SK-N-SH (cell line): Measurements from ENCODE around the gene SPAG5. TPM values are rescaled to one million over a fixed set of nuclear protein-coding genes. Genes with fewer than 3 reads are reported as not detected.

Source experiments
- CTCF ChIA-PET: fragments of 300-600, 350-600 bp; formaldehyde crosslinking; extraction: SDS; loops from one replicate; lab custom pipeline; 2021; lab: Yijun Ruan, JAX
- POLR2A ChIA-PET: fragments of 350-600 bp; sonication (Branson Sonifier 250); formaldehyde crosslinking; extraction: SDS; loops from one replicate; lab custom pipeline; 2020; ENCODE audit warnings: antibody characterized with exemption, inconsistent platforms; lab: Yijun Ruan, JAX
- DNase-seq: peaks from one replicate; pipeline ENCODE4 v3.0.0; 2012
- H2AFZ ChIP-seq: fragments of 200-600 bp; sonication (generic); 2 replicates; pipeline ENCODE4 v1.8.1; 2016; ENCODE audit warnings: antibody characterized with exemption, mild to moderate bottlenecking, low read depth
- H3F3A ChIP-seq: fragments of 200-600 bp; sonication (generic); replicated peaks from 2 replicates; pipeline ENCODE3; 2016; ENCODE audit warnings: antibody characterized with exemption, mild to moderate bottlenecking; ENCODE audit not compliant: insufficient read depth
- H3K27ac ChIP-seq, 2 experiments: fragments of 200-500 bp in 1 of 2; fragments of 200-600 bp in 1 of 2; sonication (Bioruptor generic) in 1 of 2; sonication (generic), shearing (Covaris generic) in 1 of 2; 2 replicates each; pipeline versions ENCODE4 v1.5.1 to v1.6.1; 2014 to 2016; ENCODE audit warnings: low read depth in 2 of 2, inconsistent platforms in 1 of 2, low read length in 1 of 2, mild to moderate bottlenecking in 1 of 2, mixed read lengths in 1 of 2
- H3K27me3 ChIP-seq: fragments of 200-600 bp; sonication (generic), shearing (Covaris generic); 2 replicates; pipeline ENCODE4 v1.6.1; 2016; ENCODE audit warnings: mixed run types; ENCODE audit not compliant: insufficient read depth
- H3K36me3 ChIP-seq, 2 experiments: fragments of 200-500 bp in 1 of 2; fragments of 200-600 bp in 1 of 2; sonication (Bioruptor generic) in 1 of 2; sonication (generic) in 1 of 2; replicated peaks in 1 of 2; 2 replicates each; pipeline versions ENCODE3 to v1.5.1; 2014 to 2016; ENCODE audit warnings: low read length in 1 of 2, mild to moderate bottlenecking in 1 of 2; ENCODE audit not compliant: insufficient read depth in 2 of 2, control insufficient read depth in 1 of 2
- H3K4me1 ChIP-seq, 2 experiments: fragments of 200-500 bp in 1 of 2; fragments of 200-600 bp in 1 of 2; sonication (Bioruptor generic) in 1 of 2; sonication (generic), shearing (Covaris generic) in 1 of 2; 2 replicates each; pipeline versions ENCODE4 v1.5.1 to v1.6.1; 2014 to 2016; ENCODE audit warnings: low read depth in 1 of 2, low read length in 1 of 2, mixed run types in 1 of 2; ENCODE audit not compliant: insufficient read depth in 2 of 2, control insufficient read depth in 1 of 2
- H3K4me2 ChIP-seq: fragments of 200-600 bp; sonication (generic), shearing (Covaris generic); 2 replicates; pipeline ENCODE4 v1.6.1; 2017; ENCODE audit warnings: mixed run types
- H3K4me3 ChIP-seq, 2 experiments: fragments of 200-500 bp in 1 of 2; fragments of 200-600 bp in 1 of 2; sonication (Bioruptor generic) in 1 of 2; sonication (generic), shearing (Covaris generic) in 1 of 2; 2 replicates each; pipeline versions ENCODE4 v1.5.1 to v1.8.1; 2014 to 2016; ENCODE audit warnings: low read depth in 2 of 2, inconsistent platforms in 1 of 2, low read length in 1 of 2, mild to moderate bottlenecking in 1 of 2, mixed read lengths in 1 of 2, moderate library complexity in 1 of 2
- H3K79me2 ChIP-seq: fragments of 200-600 bp; sonication (generic); 2 replicates; pipeline ENCODE4 v1.8.1; 2017; ENCODE audit warnings: mild to moderate bottlenecking; ENCODE audit not compliant: insufficient read depth
- H3K9ac ChIP-seq: fragments of 200-600 bp; sonication (generic); 2 replicates; pipeline ENCODE4 v1.6.1; 2017; ENCODE audit warnings: mixed run types
- H3K9me2 ChIP-seq: fragments of 200-600 bp; sonication (generic); 2 replicates; pipeline ENCODE4 v1.6.1; 2017; ENCODE audit warnings: mixed run types
- H3K9me3 ChIP-seq: fragments of 200-600 bp; sonication (generic); 2 replicates; pipeline ENCODE4 v1.6.1; 2017; ENCODE audit warnings: mixed run types, mild to moderate bottlenecking, moderate library complexity
- H4K20me1 ChIP-seq: fragments of 200-600 bp; sonication (generic); 2 replicates; pipeline ENCODE4 v1.6.1; 2017; ENCODE audit warnings: mild to moderate bottlenecking, mixed run types; ENCODE audit not compliant: insufficient read depth
- CHD2 ChIP-seq: fragments of 150-350 bp; IDR thresholded peaks from 2 replicates; pipeline ENCODE4 v1.6.1; 2018; ENCODE audit warnings: low read length; ENCODE audit not compliant: partially characterized antibody
- CTCF ChIP-seq: fragments of 200-600 bp; sonication (generic); IDR thresholded peaks from 2 replicates; pipeline ENCODE4 v1.6.1; 2017; ENCODE audit warnings: antibody characterized with exemption, mild to moderate bottlenecking, moderate library complexity
- EP300 ChIP-seq, 2 experiments: IDR thresholded peaks; 2 replicates each; pipeline versions ENCODE4 v1.4.0 to v1.6.1; 2012; ENCODE audit warnings: borderline replicate concordance in 1 of 2, low read depth in 1 of 2, low read length in 1 of 2
- FOSL2 ChIP-seq: IDR thresholded peaks from 2 replicates; pipeline ENCODE4 v1.4.0; 2012; ENCODE audit warnings: low read depth, mild to moderate bottlenecking, moderate library complexity, borderline replicate concordance
- FOXJ3 ChIP-seq: sonication (generic); formaldehyde crosslinking; IDR thresholded peaks from 2 replicates; pipeline ENCODE4 v1.5.1; 2020; ENCODE audit warnings: mild to moderate bottlenecking, missing genetic modification reagents
- FOXM1 ChIP-seq: IDR thresholded peaks from 2 replicates; pipeline ENCODE4 v1.4.0; 2012; ENCODE audit warnings: low read depth, mild to moderate bottlenecking
- IRF3 ChIP-seq: fragments of 150-350 bp; IDR thresholded peaks from 2 replicates; pipeline ENCODE4 v1.6.1; 2016; ENCODE audit warnings: mild to moderate bottlenecking, low read depth, low read length
- JUND ChIP-seq: IDR thresholded peaks from 2 replicates; pipeline ENCODE4 v1.4.0; 2012
- MAX ChIP-seq: IDR thresholded peaks from 2 replicates; pipeline ENCODE4 v1.4.0; 2012; ENCODE audit warnings: low read depth
- MEF2A ChIP-seq: IDR thresholded peaks from 2 replicates; pipeline ENCODE4 v1.4.0; 2012; ENCODE audit warnings: low read depth, borderline replicate concordance
- RFX5 ChIP-seq: IDR thresholded peaks from 2 replicates; pipeline ENCODE4 v1.6.1; 2012; ENCODE audit warnings: mild to moderate bottlenecking, improper control_type of control experiment, low read length
- SIN3A ChIP-seq: IDR thresholded peaks from 2 replicates; pipeline ENCODE4 v1.6.1; 2012; ENCODE audit warnings: low read depth, mild to moderate bottlenecking, low read length, moderate library complexity, borderline replicate concordance
- SMC3 ChIP-seq: IDR thresholded peaks from 2 replicates; pipeline ENCODE4 v1.6.1; 2012; ENCODE audit warnings: low read depth, low read length, improper control_type of control experiment
- TAF1 ChIP-seq: IDR thresholded peaks from 2 replicates; pipeline ENCODE4 v1.6.1; 2012; ENCODE audit warnings: low read depth, mild to moderate bottlenecking, low read length, moderate library complexity, borderline replicate concordance
- TEAD4 ChIP-seq: IDR thresholded peaks from 2 replicates; pipeline ENCODE4 v1.4.0; 2012; ENCODE audit warnings: mild to moderate bottlenecking, borderline replicate concordance; ENCODE audit not compliant: insufficient read depth
- YY1 ChIP-seq: IDR thresholded peaks from 2 replicates; pipeline ENCODE4 v1.4.0; 2012; ENCODE audit warnings: low read depth, mild to moderate bottlenecking
- WGBS: methylation state at CpG from one replicate; pipeline ENCODE4 v1.1.6; 2017; ENCODE audit warnings: low lambda C conversion rate; 5-methylcytosine and 5-hydroxymethylcytosine counted together
- polyA plus RNA-seq, 3 experiments: library from polyadenylated mRNA; depleted of rRNA; stranded (reverse); fragments of >200 nt; gene quantifications; 2 replicates each; pipeline ENCODE4 v1.2.3, GENCODE V29; 2012
- TF ChIP-seq, protein P1 (sequence below): IDR thresholded peaks from 2 replicates; pipeline ENCODE4 v1.6.1; 2012; ENCODE audit warnings: mild to moderate bottlenecking, low read depth, low read length, moderate library complexity
- TF ChIP-seq, protein P2 (sequence below): IDR thresholded peaks from 2 replicates; pipeline ENCODE4 v1.4.0; 2012; ENCODE audit warnings: low read depth, borderline replicate concordance

Gene SPAG5
- polyA plus RNA-seq, 1 of the 3 experiments (the other 2 are of a cell fraction): 36.5 TPM

- no peaks in the 10 kb centered on the region for H3K9me2 ChIP-seq
- H3K9me3 ChIP-seq: no peaks in the 10 kb centered on the region
- H3K4me3 ChIP-seq: no peak overlapping the region
- ChIA-PET POLR2A (no interaction called here), CTCF (interaction anchor here (0.9 to 7.0 kb wide), 18 partner anchors 9 to 68 kb away, joined by 3 to 87 read pairs (median 12); partner anchors contain the start of genes PIGS and RSKR)
- H3K27ac ChIP-seq: no peak overlapping the region
- DNase-seq: no peak
- H3K79me2 ChIP-seq: peaks cover 16% of the 10 kb centered on the region
- WGBS: 92% methylated on average over 2 of the region's 3 CpGs
- H3K27me3 ChIP-seq: no peaks in the 10 kb centered on the region
- peaks cover 0 to 23% of the 10 kb centered on the region in 2 experiments for H3K36me3 ChIP-seq
- H3K4me2 ChIP-seq: 0 out of 2 replicates have a peak overlapping the region, but pooled peaks have one; percentile 7
- peaks cover 3 to 33% of the 10 kb centered on the region in 2 experiments; a peak in 2 of 4 replicates for H3K4me1 ChIP-seq
- H3K9ac ChIP-seq: no peak overlapping the region
- peaks cover 5% of the 10 kb centered on the region for H3F3A ChIP-seq
- H4K20me1 ChIP-seq: peaks cover 15% of the 10 kb centered on the region
- H2AFZ ChIP-seq: no peak overlapping the region
- TF ChIP-seq TAF1 (no peak), CTCF (no peak), TEAD4 (no peak), SMC3 (no peak), FOXJ3 (CRISPR knock-in tag) (no peak), YY1 (no peak), FOSL2 (no peak), JUND (no peak), RFX5 (no peak), FOXM1 (no peak), SIN3A (no peak), MAX (no peak), IRF3 (no peak), CHD2 (no peak), EP300 (IDR thresholded peaks at IDR 0.05; ENCODE audit: borderline replicate concordance in 1 of 2, low read depth in 1 of 2, low read length in 1 of 2) (no peak), MEF2A (no peak)
- TF ChIP-seq, protein P1, sequence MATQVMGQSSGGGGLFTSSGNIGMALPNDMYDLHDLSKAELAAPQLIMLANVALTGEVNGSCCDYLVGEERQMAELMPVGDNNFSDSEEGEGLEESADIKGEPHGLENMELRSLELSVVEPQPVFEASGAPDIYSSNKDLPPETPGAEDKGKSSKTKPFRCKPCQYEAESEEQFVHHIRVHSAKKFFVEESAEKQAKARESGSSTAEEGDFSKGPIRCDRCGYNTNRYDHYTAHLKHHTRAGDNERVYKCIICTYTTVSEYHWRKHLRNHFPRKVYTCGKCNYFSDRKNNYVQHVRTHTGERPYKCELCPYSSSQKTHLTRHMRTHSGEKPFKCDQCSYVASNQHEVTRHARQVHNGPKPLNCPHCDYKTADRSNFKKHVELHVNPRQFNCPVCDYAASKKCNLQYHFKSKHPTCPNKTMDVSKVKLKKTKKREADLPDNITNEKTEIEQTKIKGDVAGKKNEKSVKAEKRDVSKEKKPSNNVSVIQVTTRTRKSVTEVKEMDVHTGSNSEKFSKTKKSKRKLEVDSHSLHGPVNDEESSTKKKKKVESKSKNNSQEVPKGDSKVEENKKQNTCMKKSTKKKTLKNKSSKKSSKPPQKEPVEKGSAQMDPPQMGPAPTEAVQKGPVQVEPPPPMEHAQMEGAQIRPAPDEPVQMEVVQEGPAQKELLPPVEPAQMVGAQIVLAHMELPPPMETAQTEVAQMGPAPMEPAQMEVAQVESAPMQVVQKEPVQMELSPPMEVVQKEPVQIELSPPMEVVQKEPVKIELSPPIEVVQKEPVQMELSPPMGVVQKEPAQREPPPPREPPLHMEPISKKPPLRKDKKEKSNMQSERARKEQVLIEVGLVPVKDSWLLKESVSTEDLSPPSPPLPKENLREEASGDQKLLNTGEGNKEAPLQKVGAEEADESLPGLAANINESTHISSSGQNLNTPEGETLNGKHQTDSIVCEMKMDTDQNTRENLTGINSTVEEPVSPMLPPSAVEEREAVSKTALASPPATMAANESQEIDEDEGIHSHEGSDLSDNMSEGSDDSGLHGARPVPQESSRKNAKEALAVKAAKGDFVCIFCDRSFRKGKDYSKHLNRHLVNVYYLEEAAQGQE: no peak
- TF ChIP-seq, protein P2, sequence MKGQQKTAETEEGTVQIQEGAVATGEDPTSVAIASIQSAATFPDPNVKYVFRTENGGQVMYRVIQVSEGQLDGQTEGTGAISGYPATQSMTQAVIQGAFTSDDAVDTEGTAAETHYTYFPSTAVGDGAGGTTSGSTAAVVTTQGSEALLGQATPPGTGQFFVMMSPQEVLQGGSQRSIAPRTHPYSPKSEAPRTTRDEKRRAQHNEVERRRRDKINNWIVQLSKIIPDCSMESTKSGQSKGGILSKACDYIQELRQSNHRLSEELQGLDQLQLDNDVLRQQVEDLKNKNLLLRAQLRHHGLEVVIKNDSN: no peak
Observed at GRCh38 chr17:28549236-28550132, 49.3 kb downstream of the SPAG5 start.
